Mesodermal cell (in vitro differentiated cells): ENCODE results near the gene TFF2.

ENCODE experiments used
- H3K27ac ChIP-seq: 2 replicates; pipeline ENCODE4 v1.7.0; 2013; ENCODE audit warnings: mild to moderate bottlenecking, low read depth, low read length, moderate library complexity; ENCODE audit not compliant: severe bottlenecking
- H3K36me3 ChIP-seq: 2 replicates; pipeline ENCODE4 v1.7.1; 2013; ENCODE audit warnings: mild to moderate bottlenecking, low read length, moderate library complexity; ENCODE audit not compliant: control insufficient read depth, insufficient read depth
- H3K4me1 ChIP-seq: one replicate; pipeline ENCODE4 v1.7.1; 2013; ENCODE audit warnings: mild to moderate bottlenecking, low read length; ENCODE audit not compliant: insufficient read depth, control insufficient read depth, poor library complexity, severe bottlenecking
- H3K4me3 ChIP-seq: 2 replicates; pipeline ENCODE4 v1.7.0; 2013; ENCODE audit warnings: low read length, control low read depth, mild to moderate bottlenecking; ENCODE audit not compliant: insufficient read depth, poor library complexity, severe bottlenecking; ENCODE audit errors: extremely low read depth
- H3K9me3 ChIP-seq: 2 replicates; pipeline ENCODE4 v1.7.1; 2013; ENCODE audit warnings: mild to moderate bottlenecking, low read length, moderate library complexity; ENCODE audit not compliant: control insufficient read depth
- WGBS, 2 experiments: methylation state at CpG; one replicate each; pipeline ENCODE4 v1.1.5; 2013; ENCODE audit warnings: missing lambda C conversion rate in 2 of 2; ENCODE audit not compliant: insufficient coverage in 2 of 2; 5-methylcytosine and 5-hydroxymethylcytosine counted together

Gene TFF2

DNA sequence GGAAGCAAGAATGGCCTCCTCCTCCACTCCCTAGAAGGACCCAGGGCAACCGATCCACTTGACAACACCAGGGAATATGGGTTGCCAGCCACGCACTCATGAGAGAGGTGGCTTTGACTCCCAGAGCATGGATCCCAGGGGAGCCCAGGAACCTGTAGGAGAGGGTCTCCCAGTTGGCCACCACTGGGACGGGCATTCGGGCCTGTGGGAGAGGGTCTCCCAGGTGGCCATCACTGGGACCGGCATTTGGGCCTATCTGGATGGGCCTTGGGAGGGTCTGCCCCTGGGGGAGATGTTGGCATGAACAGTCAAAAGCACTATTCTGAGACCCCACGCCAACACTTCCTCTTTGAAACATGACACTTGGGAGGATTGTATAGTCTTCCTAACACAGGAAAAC is 15.0 kb upstream of the TFF2 start:
- Histone ChIP-seq H3K9me3 (no peaks in the 10 kb centered on the region), H3K27ac (no peak overlapping the region)
- 77 to 82% methylated on average over 5 of the region's 6 CpGs for WGBS, 2 experiments

DNA sequence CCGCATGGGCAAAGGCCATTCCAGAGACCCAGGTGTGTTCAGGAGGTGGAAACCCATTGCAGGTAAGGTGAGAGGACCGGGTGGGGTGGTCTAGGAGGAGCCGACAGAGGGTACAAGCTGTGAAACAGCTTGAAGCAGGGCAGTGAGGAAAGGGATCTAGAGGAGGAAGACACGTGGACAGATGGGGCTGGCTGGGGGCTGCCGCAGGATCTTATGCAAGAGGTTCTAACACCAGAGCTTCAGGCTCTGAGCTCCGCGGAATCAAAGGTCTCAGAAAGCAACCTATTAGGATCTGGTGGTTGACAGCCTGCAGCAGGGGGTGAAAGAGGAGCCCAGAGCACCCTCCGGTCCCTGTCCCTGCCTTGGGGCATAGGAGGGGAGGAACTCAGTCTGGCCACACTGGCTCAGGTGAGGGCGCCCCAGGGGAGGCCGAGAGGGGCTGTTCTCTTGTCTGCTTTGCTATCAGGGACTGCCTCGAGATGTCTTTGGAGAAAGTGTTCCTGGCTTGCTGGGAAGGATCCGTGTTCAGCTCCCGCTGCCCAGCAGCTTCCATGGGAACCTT is 13.6 kb upstream of the TFF2 start:
- H3K27ac ChIP-seq = no peak overlapping the region
- no peak overlapping the region for H3K4me3 ChIP-seq
- no peaks in the 10 kb centered on the region for H3K36me3 ChIP-seq
- 88 to 89% methylated on average over 11 to 13 of the region's 13 CpGs for WGBS, 2 experiments
- H3K9me3 ChIP-seq = no peaks in the 10 kb centered on the region
- H3K4me1 ChIP-seq = no peaks in the 10 kb centered on the region

More for the DNA sequence above, 15.0 kb upstream of the TFF2 start:
- no peaks in the 10 kb centered on the region for H3K36me3 ChIP-seq
- H3K4me3 ChIP-seq = no peak overlapping the region
- H3K4me1 ChIP-seq = no peaks in the 10 kb centered on the region

DNA sequence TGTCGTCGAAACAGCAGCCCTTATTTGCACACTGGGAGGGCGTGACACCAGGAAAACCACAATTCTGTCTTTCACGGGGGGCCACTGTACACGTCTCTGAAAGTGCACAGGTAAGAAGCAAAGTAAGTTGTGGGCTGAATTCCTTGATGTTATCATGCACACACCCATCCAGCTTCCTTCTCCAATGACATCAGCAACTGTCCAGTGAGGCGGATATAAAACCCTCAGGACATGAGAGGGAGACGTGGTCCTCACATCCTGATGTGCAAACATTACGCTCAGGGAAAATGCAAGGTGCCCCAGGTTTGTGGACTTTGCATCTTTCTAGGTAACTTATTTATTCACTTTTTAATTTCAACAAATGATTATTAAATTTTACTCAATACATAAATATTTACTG is 12.5 kb upstream of the TFF2 start:
- no peak overlapping the region for H3K27ac ChIP-seq

DNA sequence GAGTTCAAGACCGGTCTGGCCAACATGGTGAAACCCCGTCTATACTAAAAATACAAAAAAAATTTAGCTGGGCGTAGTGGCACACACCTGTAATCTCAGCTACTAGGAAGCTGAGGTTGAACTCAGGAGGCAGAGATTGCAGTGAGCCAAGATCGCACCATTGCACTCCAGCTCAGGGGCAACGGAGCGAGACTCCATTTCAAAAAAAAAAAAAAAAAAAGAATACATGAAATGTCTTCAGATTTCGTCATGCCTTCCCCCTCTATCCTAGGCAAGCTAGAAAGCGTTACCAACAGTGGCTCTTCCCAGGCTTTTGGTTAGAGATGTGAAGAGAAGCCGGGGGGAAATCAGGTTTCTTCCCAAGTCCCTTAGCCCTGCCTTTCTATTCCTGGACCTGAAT is 11.9 kb upstream of the TFF2 start:
- Histone ChIP-seq H3K9me3 (no peaks in the 10 kb centered on the region), H3K36me3 (no peaks in the 10 kb centered on the region), H3K4me1 (no peaks in the 10 kb centered on the region), H3K27ac (no peak overlapping the region), H3K4me3 (no peak overlapping the region)
- 81 to 85% methylated on average over 4 of the region's 9 CpGs for WGBS, 2 experiments

More for the DNA sequence above, 12.5 kb upstream of the TFF2 start:
- Histone ChIP-seq H3K4me3 (no peak overlapping the region), H3K4me1 (no peaks in the 10 kb centered on the region), H3K9me3 (no peaks in the 10 kb centered on the region), H3K36me3 (no peaks in the 10 kb centered on the region)
- WGBS, 2 experiments = 91 to 96% methylated on average over 5 to 7 of the region's 8 CpGs

DNA sequence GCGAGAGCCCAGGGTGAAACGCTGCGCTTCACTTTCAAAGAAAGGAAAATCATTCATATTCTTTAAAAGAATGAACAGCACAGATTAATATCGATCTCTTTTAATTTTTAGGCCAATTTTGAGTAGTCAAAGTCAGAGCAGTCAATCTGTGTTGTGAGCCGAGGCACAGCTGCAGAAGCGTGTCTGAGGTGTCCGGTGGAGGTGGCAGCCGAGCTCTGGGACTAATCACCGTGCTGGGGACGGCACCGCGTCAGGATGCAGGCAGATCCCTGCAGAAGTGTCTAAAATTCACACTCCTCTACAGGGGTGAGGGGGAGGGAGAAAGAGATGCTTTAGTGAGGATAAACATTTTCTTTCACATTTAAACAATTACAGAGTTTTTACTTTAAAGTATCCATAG is 11.4 kb upstream of the TFF2 start:
- Histone ChIP-seq H3K9me3 (no peaks in the 10 kb centered on the region), H3K27ac (no peak overlapping the region), H3K4me3 (no peak overlapping the region), H3K4me1 (no peaks in the 10 kb centered on the region), H3K36me3 (no peaks in the 10 kb centered on the region)
- 94% methylated on average over 3 of the region's 12 CpGs for WGBS, 2 experiments

DNA sequence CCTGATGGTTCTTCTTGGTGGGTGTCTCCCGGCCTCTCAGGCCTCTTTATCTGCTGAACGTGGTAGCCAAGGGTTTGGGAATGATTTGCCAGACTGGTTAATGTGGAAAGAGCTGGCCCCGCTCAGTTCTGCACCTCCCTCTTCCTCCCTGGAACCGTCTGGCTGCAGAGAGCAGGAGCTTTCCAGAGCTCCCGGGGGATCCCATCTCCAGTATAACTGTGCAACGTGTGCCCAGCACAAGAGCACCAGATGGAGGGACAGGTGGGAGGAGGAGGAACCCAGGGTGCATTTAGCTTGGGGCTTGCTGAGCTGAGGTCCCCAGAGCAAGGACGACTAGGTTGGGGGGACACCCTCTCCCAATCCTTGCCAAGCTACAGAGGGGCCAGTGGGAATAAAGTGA is 10.5 kb upstream of the TFF2 start:
- Histone ChIP-seq H3K4me1 (no peaks in the 10 kb centered on the region), H3K27ac (no peak overlapping the region), H3K36me3 (no peaks in the 10 kb centered on the region), H3K4me3 (no peak overlapping the region), H3K9me3 (no peaks in the 10 kb centered on the region)
- 60 to 76% methylated on average over 2 to 5 of the region's 7 CpGs for WGBS, 2 experiments

DNA sequence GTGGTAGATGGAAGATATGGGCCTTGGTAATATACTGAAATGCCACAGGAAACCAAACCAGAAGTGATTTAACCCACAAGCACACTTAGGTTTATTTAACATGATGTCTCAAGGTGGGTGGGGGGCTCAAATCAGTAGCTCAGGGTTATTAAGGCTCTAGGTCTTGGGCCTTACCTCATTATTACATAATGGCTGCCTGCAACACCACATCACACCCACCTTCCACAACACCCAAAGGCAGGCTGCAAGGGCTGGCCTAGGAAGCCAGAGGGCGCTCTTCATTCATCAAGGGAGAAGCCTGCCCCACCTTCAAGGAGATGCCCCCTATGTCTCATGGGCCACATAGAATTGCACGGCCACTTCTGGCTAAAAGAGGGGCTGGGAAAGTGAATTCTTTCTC is 9.5 kb upstream of the TFF2 start:
- H3K36me3 ChIP-seq = no peaks in the 10 kb centered on the region
- no peak overlapping the region for H3K27ac ChIP-seq
- H3K4me1 ChIP-seq = no peaks in the 10 kb centered on the region
- H3K4me3 ChIP-seq = no peak overlapping the region
- 70 to 100% methylated on average over 1 to 2 of the region's 2 CpGs for WGBS, 2 experiments
- no peaks in the 10 kb centered on the region for H3K9me3 ChIP-seq

DNA sequence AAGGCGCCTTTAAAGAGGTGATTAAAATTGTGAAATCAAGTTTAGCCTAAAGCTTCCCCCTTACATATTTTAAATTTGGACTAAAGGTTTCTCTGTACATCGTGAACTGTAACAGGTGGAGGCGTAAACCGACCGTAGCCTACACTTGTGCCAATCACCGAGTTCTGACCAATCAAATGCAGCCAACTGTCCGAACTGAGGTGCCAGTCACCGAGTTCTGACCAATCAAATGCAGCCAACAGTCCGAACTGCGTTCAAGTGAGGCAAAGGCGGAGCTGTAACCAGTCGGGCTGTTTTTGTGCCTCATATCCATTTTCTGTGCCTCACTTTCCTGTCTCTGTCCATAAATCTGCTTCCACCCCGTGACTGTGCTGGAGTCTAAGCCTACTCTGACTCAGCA is 8.1 kb upstream of the TFF2 start:
- Histone ChIP-seq H3K36me3 (no peaks in the 10 kb centered on the region), H3K4me1 (no peaks in the 10 kb centered on the region), H3K9me3 (no peaks in the 10 kb centered on the region), H3K27ac (no peak overlapping the region), H3K4me3 (no peak overlapping the region)
- WGBS, 2 experiments = 88 to 89% methylated on average over 12 of the region's 13 CpGs

DNA sequence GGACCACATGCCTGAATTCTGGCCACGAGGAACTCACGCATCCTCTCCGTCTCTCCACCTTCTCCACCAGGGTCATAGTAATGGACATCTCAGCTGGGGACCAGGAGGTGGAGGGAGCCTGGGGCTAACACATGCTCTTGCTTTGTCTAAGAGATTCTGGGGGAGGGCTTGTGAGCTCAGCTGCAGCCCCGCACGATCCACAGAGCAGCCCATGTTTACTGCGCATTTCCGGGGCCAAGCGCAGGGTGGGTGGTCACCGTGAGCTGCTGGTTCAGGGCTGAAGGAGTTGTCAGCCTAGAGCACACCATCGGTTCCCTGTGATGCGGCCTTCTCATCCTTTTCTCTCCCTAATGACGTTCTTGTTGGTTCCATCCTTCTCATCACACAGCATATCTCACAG is 7.5 kb upstream of the TFF2 start:
- Histone ChIP-seq H3K27ac (no peak overlapping the region), H3K36me3 (no peaks in the 10 kb centered on the region), H3K9me3 (no peaks in the 10 kb centered on the region), H3K4me1 (no peaks in the 10 kb centered on the region), H3K4me3 (no peak overlapping the region)
- WGBS, 2 experiments = 88 to 96% methylated on average over 10 to 11 of the region's 12 CpGs

DNA sequence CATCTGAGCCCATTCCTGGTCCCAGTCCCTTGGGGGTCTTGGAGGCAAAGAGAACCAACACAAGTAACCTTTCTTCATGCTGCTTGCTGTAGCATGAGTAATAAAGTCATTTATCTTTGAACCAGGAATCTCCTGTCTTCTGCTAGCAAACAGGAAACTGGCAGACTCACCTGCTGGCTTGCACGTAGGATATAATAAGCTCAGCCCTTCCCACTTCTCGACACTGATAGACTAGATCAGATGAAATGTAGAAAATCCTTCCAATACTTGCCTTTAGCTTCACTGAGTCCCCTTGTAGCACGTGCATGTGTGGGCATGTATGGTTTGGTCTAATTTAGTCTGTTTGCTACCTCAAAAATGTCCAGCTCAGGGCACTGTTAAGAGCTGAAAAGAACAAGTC is 6.5 kb upstream of the TFF2 start:
- Histone ChIP-seq H3K9me3 (no peaks in the 10 kb centered on the region), H3K4me1 (no peaks in the 10 kb centered on the region), H3K4me3 (no peak overlapping the region), H3K36me3 (no peaks in the 10 kb centered on the region), H3K27ac (no peak overlapping the region)
- 94% methylated on average over 3 of the region's 3 CpGs; no CpG with 5 or more reads in 1 of the 2 experiments for WGBS, 2 experiments

DNA sequence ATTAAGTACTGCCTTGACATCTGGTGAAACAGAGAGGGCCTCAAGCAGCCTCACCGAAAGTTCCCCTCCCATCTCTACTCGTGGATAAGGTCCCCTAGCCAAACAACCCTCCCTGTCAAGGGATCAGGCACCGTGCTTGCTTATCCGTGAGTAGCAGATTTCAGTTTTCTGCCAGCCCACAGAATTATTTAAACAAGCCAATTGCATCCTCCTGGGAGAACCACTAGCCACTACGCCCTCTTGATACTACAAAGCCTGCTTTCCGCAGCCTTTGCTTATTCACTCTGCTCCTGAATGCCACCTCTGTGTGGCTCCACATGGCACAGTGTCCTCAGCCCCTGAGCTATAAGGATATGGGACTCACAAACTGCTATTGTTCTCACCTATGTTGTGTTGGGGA is 5.9 kb upstream of the TFF2 start:
- no peak overlapping the region for H3K27ac ChIP-seq
- H3K4me3 ChIP-seq = no peak overlapping the region
- no peaks in the 10 kb centered on the region for H3K36me3 ChIP-seq
- no peaks in the 10 kb centered on the region for H3K4me1 ChIP-seq
- no peaks in the 10 kb centered on the region for H3K9me3 ChIP-seq
- WGBS, 2 experiments = 77 to 79% methylated on average over 6 of the region's 6 CpGs
